ENCODE measurements around the gene NRSN2. TPM values are rescaled to one million over a fixed set of nuclear protein-coding genes. Genes with fewer than 3 reads are reported as not detected.

The NRSN2 gene
- total RNA-seq, 1 experiment from 2014 or later: 44.9 TPM

DNA sequence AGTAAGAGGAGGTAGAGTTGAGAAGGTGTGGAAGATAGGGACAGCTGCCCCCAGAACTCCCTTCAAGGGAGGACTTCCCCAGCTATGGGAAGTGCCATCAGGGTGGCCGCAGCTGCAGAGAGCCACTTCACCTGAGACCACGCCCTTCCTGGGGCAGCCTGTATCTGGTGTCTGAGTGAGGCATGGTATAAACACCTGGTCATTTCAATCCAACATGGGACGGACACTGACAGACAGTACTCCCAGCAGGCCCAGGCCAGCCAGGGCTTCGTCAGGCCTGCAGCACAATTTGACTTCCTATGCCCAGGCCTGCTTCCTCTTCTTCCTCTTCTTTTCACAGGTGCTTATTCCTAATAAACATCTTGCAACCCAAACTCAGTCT, 17.1 kb upstream of the NRSN2 start:
- Histone ChIP-seq H3K36me3 (ENCODE audit: control insufficient read depth, insufficient read depth, low read length) (no peaks in the 10 kb centered on the region; the same call in 1 of the 2 replicates), H3K9me3 (ENCODE audit: control insufficient read depth, insufficient read depth, low read depth, low read length) (no peaks in the 10 kb centered on the region), H3K4me1 (ENCODE audit: control insufficient read depth, insufficient read depth, low read length) (peaks cover 22% of the 10 kb centered on the region), H3K27me3 (ENCODE audit: control insufficient read depth, insufficient read depth, low read length) (no peaks in the 10 kb centered on the region), H3K27ac (ENCODE audit: low read length) (peak overlapping the region; percentile 71; the same call in 1 of the 2 replicates), H3K4me3 (ENCODE audit: low read depth in 2 of 2, low read length in 2 of 2) (no peak overlapping the region)
- DNase-seq (ENCODE audit: low read depth, low spot score) (no peak), ATAC-seq (no peak)
- no TSS peak for BruUV-seq (replicated peaks)
- intact Hi-C loops (cut with micrococcal nuclease; ENCODE audit: unreplicated experiment) (no loop called here), in situ Hi-C loops (cut with HindIII; ENCODE audit: low pct_unique_long_range_greater_than_20kb, low sequenced_read_pairs) (no loop called here)
- TF ChIP-seq REST (IDR thresholded peaks at IDR 0.05; ENCODE audit: insufficient read depth in 1 of 2, low read depth in 2 of 2, low read length in 1 of 2): no peak
- no peak for TF ChIP-seq POLR2AphosphoS5 (IDR thresholded peaks at IDR 0.05; ENCODE audit: low read depth, low read length)
- no peak for TF ChIP-seq TCF7L2 (IDR thresholded peaks at IDR 0.05; ENCODE audit: low read depth, low read length)
- no peak for TF ChIP-seq SIN3A (IDR thresholded peaks at IDR 0.05; ENCODE audit: borderline replicate concordance, insufficient read depth, low read depth, low read length)
- TF ChIP-seq, protein P1, sequence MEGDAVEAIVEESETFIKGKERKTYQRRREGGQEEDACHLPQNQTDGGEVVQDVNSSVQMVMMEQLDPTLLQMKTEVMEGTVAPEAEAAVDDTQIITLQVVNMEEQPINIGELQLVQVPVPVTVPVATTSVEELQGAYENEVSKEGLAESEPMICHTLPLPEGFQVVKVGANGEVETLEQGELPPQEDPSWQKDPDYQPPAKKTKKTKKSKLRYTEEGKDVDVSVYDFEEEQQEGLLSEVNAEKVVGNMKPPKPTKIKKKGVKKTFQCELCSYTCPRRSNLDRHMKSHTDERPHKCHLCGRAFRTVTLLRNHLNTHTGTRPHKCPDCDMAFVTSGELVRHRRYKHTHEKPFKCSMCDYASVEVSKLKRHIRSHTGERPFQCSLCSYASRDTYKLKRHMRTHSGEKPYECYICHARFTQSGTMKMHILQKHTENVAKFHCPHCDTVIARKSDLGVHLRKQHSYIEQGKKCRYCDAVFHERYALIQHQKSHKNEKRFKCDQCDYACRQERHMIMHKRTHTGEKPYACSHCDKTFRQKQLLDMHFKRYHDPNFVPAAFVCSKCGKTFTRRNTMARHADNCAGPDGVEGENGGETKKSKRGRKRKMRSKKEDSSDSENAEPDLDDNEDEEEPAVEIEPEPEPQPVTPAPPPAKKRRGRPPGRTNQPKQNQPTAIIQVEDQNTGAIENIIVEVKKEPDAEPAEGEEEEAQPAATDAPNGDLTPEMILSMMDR (IDR thresholded peaks at IDR 0.05): no peak
- POLR2A ChIA-PET: interaction anchor here (0.6 kb wide), 1 partner anchor 225 kb away, joined by 3 read pairs; no protein-coding TSS in a partner anchor
- CTCF ChIA-PET: interaction anchor here (1.2 kb wide), 1 partner anchor 10 kb away, joined by 8 read pairs; no protein-coding TSS in a partner anchor

DNA sequence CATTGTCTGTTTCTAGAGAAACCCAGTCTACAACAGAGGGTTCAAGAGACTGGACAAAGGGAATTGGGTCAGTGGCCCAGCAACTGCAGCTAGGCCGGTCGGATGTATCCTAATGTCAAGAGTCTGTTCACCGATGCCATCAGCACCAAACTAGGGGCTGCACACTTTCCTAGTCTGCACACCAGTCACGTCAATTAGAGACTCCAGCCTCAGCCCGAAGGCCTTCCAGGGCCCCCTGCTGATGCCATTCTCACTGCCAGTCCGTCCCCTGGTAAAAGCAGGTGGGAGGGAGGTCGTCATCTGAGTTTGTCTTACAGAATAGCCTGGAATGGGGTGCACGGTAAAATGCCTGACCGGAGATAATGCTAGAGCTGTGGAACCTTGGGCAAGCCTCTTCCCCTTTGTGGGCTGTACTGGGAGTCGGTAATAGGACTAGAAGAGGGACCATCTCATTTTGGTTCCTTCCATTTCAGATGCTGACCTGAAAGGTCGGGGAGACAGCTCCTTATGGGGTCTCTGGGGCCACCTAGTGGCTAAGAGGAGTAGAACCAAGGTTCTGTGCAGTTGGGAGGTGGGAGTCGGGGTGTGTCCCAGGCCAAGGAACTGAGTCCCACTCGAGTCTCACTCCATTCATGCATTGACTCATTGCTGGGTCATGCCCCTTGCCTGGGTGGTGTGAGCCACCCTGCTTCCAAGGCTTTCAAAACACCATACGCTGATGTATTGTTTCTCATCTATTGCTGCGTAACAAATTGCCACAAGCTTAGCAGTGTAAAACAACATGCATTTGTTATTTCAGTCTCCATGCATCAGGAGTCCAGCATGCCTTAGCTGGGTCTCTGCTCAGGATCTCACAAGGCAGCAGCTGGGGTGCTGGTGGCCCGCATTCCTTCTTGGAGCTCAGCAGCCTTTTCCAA, 16.4 kb upstream of the NRSN2 start:
- ATAC-seq (peak; percentile 24), DNase-seq (ENCODE audit: low read depth, low spot score) (no peak)
- no TSS peak for BruUV-seq (replicated peaks)
- ChIA-PET POLR2A (interaction anchor here (0.5 to 0.6 kb wide), 2 partner anchors 32 to 226 kb away, joined by 3 to 4 read pairs; no protein-coding TSS in a partner anchor), CTCF (interaction anchor here (0.6 to 1.2 kb wide), 4 partner anchors 10 to 120 kb away, joined by 3 to 16 read pairs (median 6); no protein-coding TSS in a partner anchor)
- peak overlapping the region; percentile 44; the same call in 1 of the 2 replicates for H3K27ac ChIP-seq (ENCODE audit: low read length)
- intact Hi-C loops (cut with micrococcal nuclease; ENCODE audit: unreplicated experiment) (no loop called here), in situ Hi-C loops (cut with HindIII; ENCODE audit: low pct_unique_long_range_greater_than_20kb, low sequenced_read_pairs) (no loop called here)
- TF ChIP-seq, protein P1 (IDR thresholded peaks at IDR 0.05): peak; percentile 94
- no peak for TF ChIP-seq TCF7L2 (IDR thresholded peaks at IDR 0.05; ENCODE audit: low read depth, low read length)
- no peak for TF ChIP-seq REST (IDR thresholded peaks at IDR 0.05; ENCODE audit: insufficient read depth in 1 of 2, low read depth in 2 of 2, low read length in 1 of 2)
- TF ChIP-seq POLR2AphosphoS5 (IDR thresholded peaks at IDR 0.05; ENCODE audit: low read depth, low read length): peak; percentile 54
- TF ChIP-seq SIN3A (IDR thresholded peaks at IDR 0.05; ENCODE audit: borderline replicate concordance, insufficient read depth, low read depth, low read length): no peak
- H3K36me3 ChIP-seq (ENCODE audit: control insufficient read depth, insufficient read depth, low read length): no peaks in the 10 kb centered on the region; the same call in 1 of the 2 replicates
- no peak overlapping the region for H3K4me3 ChIP-seq (ENCODE audit: low read depth in 2 of 2, low read length in 2 of 2)
- H3K9me3 ChIP-seq (ENCODE audit: control insufficient read depth, insufficient read depth, low read depth, low read length): no peaks in the 10 kb centered on the region
- H3K4me1 ChIP-seq (ENCODE audit: control insufficient read depth, insufficient read depth, low read length): peaks cover 22% of the 10 kb centered on the region
- H3K27me3 ChIP-seq (ENCODE audit: control insufficient read depth, insufficient read depth, low read length): no peaks in the 10 kb centered on the region
